GM06990 (cell line): ENCODE measurements around the gene CD4.
A peak's percentile ranks its signal among the peaks of the same experiment; 100 is the strongest.

Experiments used
- DNase-seq: peaks from one replicate; pipeline ENCODE4 v3.0.0-alpha.2; 2011; ENCODE audit not compliant: insufficient read length; ENCODE audit errors: extremely low read depth
- H3K27me3 ChIP-seq: replicated peaks from 2 replicates; pipeline ENCODE4 v1.6.0; 2011; ENCODE audit warnings: low read length; ENCODE audit not compliant: control insufficient read depth, insufficient read depth
- H3K36me3 ChIP-seq: 2 replicates; pipeline ENCODE4 v1.5.1; 2011; ENCODE audit warnings: low read length; ENCODE audit not compliant: control insufficient read depth, insufficient read depth
- H3K4me3 ChIP-seq: replicated peaks from 2 replicates; pipeline ENCODE4 v1.5.1; 2011; ENCODE audit warnings: low read depth, mild to moderate bottlenecking, control low read depth, low read length
- CTCF ChIP-seq: IDR thresholded peaks from 2 replicates; pipeline ENCODE4 v1.5.1; 2011; ENCODE audit warnings: low read length, control low read depth, mild to moderate bottlenecking, inconsistent platforms; ENCODE audit not compliant: insufficient read depth, poor library complexity, severe bottlenecking

Gene CD4

DNA sequence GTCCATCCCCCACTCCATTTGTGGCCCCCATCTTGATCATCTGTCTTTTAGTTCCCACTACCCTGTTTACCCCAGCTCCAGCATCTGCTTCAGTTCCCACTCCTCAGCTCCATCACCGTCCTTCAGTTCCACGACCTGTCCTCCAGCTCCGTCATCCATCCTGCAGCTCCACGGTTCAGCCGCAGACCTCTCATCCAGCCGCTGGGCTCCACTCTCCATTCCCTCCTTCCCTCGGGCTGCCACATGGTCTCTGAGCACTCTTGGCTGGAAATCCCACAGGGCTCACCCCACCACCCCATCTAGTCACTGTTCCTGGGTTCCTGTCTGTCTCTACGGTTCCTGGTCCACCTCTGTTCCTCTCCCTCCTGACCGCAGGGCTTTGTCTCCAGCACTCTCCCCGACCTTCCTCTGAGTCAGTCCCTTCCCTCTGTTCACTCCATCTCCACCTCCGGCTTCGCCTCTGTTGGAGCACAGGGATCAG is 35.6 kb downstream of the CD4 start:
- TF ChIP-seq CTCF, result no peak
- no peaks in the 10 kb centered on the region for H3K36me3 ChIP-seq
- H3K27me3 ChIP-seq, result peaks cover 8% of the 10 kb centered on the region
- no peak overlapping the region for H3K4me3 ChIP-seq
- no peak for DNase-seq

DNA sequence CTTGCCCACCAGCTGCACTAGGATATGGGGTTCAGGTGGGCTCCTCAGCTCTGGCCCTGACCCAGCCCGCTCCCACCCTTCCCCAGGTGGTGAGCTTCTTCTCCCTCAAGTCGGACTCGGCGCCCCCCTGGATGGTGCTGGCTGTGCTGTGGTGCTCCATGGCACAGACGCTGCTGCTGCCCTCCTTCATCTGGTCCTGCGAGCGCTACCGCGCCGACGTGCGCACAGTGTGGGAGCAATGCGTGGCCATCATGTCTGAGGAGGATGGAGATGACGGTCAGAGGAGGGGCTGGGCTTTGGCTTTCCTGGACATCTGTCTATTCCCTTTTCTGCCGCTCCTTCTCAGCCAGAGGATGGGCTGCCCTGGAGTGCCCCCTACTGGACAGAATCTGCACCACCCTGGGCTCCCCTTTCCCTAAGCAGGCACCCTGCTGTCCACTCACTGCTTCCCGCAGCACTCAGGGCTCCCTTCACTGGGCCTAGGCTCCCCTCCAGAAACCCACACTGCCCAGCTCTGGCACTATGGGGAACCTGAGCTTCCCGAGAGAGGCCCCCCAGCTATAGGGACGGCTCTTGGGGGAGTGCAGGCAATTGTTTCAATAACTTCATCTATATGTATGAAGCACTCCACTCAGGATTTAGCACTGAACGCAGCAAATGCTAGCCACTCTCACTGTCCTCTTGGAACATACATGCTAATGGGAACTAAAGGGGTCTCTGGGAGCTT is 36.2 kb downstream of the CD4 start:
- peaks cover 6% of the 10 kb centered on the region for H3K27me3 ChIP-seq
- no peak for DNase-seq

DNA sequence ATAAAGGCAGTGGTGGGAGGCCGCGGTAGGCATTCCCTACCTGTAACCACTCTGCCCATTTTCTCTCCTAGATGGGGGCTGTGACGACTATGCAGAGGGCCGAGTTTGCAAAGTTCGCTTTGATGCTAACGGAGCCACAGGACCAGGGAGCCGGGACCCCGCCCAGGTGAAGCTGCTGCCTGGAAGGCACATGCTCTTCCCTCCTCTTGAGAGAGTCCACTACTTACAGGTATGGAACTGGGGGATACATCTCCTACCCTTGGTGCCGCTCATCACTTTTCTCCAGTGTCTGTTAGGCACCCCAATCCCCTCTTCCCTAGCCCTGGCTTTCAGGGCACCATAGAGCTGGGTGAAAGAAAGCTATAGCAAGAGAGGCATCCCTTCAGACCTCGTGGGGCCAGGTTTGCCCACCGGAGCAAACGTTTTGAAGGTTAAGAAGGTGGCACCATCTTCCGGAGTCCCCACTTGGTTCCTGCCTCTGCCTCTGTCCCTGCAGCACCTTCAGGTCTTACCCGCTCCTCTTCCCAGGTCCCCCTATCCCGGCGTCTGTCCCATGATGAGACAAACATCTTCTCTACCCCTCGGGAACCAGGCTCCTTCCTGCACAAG is 36.9 kb downstream of the CD4 start:
- H3K27me3 ChIP-seq, result peaks cover 7% of the 10 kb centered on the region
- DNase-seq, result no peak
- no peak overlapping the region for H3K4me3 ChIP-seq
- no peaks in the 10 kb centered on the region for H3K36me3 ChIP-seq
- TF ChIP-seq CTCF, result no peak

More for the DNA sequence above, 36.2 kb downstream of the CD4 start:
- H3K36me3 ChIP-seq, result no peaks in the 10 kb centered on the region
- TF ChIP-seq CTCF, result peak; percentile 72
- H3K4me3 ChIP-seq, result no peak overlapping the region

GRCh38 chr12:6826734-6827436 is 37.6 kb downstream of the CD4 start:
- no peak for DNase-seq
- TF ChIP-seq CTCF, result no peak
- Histone ChIP-seq H3K36me3 (no peaks in the 10 kb centered on the region), H3K4me3 (no peak overlapping the region), H3K27me3 (peaks cover 6% of the 10 kb centered on the region)

- Histone ChIP-seq H3K36me3 (no peaks in the 10 kb centered on the region), H3K4me3 (no peak overlapping the region), H3K27me3 (peaks cover 6% of the 10 kb centered on the region)
- no peak for DNase-seq
- no peak for TF ChIP-seq CTCF
Measured at GRCh38 chr12:6827437-6827911, 38.1 kb downstream of the CD4 start.
